HG02973 (cell line): ENCODE measurements around the gene CEP120.
"Not testable (repeated sequence)": the region's sequence is repeated elsewhere in the genome, so short reads cannot be mapped to it uniquely, and the experiment has no call there.

Experiments
- ATAC-seq: cut with Tn5 transposase; IDR thresholded peaks from one replicate; pipeline ENCODE4 v1.9.1; 2021; ENCODE audit warnings: moderate library complexity; ENCODE audit not compliant: unreplicated experiment

Gene CEP120

DNA sequence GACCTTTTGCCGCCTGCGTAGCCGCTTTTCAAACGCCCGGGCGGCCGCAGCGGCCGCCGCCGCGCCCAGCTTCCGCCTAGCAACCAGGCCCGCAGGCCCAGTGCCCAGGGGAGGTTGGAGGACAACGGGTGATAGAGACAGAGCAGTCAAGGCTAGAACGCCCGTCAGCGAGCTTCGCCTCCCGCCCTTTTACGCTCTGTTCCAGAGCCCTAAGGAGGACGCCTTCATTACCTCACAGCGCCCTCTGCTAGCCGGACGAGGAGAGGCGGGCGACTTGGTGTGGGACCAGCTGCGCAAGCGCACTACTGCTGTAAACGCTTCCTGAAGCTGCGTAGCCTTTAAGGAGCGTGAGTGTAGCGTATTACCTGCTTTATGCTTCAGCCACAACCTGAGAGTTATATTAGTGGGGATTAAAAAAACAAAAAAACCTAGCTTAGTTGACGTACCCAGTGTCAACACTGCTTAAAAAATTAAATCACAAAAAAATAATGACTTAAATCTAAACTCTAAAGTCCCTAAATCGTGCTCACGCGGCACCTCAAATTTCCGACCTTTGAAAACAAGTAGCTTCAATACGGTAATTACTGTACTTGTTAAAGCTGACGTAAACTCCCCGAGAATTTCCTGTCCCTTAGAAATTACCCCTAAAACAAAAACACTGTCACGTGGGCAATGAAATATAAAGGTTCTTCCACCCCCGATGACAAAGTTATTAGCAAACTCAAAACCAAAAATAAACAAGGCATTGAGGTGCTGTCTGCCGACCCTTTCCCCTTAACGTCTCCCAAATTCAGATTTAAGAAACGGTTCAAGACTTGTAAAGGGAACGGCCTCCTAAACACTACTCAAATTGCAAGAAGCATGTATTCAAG is at the start of gene CEP120:
Gene CEP120, minus strand, starts transcription at position 126 of the 872 bp plus-strand sequence. CDS start 405 bp downstream, outside the sequence.
- ATAC-seq = peak; percentile 98

DNA sequence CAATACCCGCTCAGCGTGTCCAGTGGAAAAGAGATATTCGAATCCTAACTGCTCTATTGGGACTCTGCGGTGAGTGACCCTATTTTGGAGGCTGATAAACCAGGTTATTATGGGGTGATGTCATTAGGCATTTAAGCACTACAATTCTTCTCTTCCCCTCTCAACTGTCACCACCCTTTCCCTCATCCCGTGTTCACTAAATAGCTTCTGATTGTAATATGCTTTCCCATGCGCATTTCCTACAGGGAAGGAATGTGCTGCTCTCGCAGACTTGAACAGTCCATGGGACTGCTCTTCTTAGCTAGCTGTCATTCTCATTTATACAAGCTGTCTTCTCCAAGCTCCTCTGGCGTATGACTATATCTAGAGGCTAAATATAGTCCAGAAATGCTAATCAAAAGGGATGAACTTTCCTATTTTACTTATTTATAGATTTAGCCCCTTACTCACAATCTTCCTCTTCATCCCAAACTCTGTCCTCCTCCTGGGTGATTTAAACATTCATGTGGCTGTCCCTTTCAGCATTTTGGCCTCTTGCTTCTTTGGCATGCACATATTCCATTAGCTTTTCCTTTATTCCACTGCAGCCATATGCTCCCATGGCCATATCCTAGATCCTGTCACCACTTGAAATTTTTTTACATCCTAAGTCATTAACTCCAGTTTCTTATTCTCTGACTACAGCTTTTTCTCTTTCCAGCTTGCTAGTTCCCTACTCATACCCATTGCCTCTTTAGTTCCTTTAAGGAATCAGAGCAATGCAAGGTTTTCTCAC is 49.1 kb upstream of the CEP120 start:
- ATAC-seq = no peak

DNA sequence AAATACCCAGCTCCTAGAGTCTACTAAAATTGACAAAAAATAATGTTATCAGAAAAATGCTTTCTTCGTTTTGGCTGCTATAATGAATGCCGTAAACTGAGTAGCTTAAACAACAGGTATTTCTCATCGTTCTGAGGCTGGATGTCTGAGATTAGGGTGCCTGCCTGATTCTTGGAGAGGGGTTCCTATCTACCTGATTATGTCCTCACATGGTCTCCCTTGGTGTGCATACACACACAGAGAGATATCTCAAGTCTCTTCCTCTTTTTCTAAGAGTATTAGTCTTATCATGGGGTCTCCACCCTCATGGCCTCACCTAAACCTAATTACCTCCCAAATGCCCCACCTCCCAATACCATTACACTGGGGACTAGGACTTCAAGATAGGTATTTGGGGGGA is 48.2 kb upstream of the CEP120 start:
- no peak for ATAC-seq

DNA sequence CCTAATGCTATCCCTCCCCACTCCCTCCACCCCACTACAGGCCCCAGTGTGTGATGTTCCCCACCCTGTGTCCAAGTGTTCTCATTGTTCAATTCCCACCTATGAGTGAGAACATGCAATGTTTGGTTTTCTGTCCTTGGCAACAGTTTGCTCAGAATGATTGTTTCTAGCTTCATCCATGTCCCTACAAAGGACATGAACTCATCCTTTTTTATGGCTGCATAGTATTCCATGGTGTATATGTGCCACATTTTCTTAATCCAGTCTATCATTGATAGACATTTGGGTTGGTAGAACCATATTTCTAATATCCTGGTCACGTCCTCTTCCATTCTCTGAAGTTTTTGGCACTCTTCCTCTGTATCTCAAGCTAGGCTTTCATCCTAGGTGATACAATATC is 43.6 kb upstream of the CEP120 start:
- ATAC-seq = not testable (repeated sequence)

DNA sequence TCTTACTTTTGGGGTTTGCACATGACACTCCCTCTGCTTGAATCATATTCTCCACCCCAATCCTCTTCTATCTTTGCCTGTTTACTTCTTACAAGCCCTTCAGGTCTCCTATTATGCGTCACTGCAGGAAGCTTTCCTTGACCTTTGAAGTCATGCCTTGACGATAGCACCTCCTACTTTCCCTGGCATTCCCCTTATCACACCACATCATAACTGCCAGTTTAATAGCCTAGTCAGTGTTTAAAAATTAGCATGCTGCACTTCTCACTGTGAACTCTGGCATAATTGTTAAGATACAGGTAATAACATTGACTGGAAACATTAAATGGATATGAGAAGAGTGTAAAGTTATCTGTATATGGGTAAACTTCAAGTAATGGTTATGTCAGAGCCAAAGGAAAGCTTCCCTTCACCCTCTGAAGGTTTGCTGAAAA is 37.1 kb upstream of the CEP120 start:
- no peak for ATAC-seq

DNA sequence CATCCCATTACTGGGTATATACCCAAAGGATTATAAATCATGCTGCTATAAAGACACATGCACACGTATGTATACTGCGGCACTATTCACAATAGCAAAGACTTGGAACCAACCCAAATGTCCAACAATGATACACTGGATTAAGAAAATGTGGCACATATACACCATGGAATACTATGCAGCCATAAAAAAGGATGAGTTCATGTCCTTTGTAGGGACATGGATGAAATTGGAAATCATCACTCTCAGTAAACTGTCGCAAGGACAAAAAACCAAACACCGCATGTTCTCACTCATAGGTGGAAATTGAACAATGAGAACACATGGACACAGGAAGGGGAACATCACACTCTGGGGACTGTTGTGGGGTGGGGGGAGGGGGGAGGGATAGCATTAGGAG is 35.8 kb upstream of the CEP120 start:
- not testable (repeated sequence) for ATAC-seq

DNA sequence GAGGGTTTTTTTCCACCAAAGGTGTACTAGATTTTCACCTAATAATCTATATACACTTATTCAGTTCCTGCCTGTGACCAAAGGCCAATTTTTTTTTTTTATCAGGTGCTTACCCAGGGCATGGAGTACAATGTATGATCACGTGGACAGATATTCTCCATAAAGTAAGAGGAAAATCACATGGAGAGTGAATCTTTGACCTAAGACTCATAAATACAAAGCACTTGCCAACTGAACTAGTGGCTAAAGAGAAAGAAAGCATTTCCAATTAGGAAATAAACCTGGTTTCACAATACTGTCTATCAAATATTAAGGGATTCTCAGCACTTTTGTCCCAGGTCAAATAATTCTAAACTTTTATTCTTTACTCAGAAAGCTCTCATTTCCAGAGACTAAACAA is 33.0 kb upstream of the CEP120 start:
- ATAC-seq = no peak

DNA sequence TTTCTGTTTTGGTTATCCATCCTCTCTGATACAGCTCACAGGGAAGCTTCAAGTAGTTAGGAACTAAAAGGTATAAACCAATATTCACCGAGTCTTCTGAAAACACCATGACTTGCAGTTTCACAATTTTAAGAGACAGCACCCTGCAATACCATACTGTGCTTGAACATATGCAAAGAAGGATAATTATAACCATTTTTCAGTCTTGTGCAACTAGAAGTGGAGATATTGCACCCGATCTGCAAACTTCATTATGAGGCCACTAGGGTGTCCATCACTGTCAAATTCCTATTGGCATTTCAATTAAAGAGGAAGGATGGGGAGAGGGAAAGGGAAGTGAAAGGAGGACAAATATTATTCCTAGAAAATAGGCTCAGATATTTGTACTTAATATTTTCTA is 32.4 kb upstream of the CEP120 start:
- peak; percentile 96 for ATAC-seq

DNA sequence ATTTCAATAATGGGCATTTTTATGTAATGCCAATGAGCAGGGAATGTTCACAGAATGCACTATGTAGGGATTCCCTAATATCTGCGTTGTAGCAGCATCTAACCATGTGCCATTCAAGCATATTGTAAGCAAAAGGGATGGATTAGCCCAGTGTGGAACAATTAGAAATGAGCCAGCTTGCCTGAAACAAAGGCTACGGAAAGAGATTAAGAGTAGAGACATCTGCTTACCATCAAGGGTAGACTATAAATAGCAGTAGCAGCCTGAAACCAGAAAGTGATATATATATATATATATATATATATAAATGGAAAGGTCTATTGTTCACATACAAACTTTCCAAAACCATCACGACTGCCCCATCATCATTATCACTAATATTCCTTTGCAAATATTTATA is 31.9 kb upstream of the CEP120 start:
- peak; percentile 46 for ATAC-seq

DNA sequence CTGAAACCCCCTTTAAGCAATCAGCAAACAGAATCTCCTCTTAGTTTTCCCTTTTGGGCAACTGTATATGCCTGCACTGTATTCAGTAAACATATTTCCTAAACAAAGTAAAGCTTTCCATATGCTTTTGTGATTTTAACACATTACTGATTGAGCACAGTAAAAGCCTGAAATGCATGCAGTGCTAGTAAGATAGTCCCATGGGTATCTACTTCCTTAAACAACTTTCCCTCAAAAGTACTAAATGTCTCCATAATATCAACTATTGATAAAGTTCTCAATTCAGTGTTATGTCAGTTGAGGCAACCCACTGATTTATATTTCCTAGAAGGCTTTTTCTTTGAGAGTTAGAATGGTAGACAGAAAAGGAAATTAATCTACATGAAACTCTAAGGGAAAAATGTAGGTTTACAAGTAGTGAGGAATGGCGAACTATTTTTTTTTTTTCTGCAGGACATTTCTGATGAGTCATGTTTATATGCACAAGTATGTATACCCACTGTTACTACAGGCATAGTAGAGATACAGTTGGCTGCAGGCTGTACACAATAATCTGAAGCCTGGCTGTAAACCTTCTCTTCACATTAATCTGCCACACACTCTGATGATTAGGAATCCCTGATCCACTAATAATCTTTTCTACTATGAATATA is 31.2 kb upstream of the CEP120 start:
- ATAC-seq = no peak

DNA sequence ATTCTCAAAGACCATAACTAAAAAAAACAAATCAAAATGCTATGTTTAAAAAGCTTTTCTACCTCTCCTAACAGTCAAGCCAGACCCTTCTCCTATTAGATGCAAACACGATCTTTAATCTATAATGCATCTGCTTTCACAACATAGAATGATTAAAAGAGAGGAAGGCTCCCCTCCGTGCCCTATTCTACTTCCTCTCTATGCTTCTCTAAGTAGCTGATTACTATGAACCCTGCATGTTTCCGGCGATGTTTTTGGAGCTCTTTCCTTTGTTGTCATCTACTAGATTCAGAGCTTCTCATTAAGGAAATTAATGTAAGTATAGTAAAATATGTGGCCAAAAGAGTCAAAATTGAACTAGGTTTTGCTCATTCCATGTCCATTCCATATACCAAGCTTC is 29.2 kb upstream of the CEP120 start:
- ATAC-seq = no peak

DNA sequence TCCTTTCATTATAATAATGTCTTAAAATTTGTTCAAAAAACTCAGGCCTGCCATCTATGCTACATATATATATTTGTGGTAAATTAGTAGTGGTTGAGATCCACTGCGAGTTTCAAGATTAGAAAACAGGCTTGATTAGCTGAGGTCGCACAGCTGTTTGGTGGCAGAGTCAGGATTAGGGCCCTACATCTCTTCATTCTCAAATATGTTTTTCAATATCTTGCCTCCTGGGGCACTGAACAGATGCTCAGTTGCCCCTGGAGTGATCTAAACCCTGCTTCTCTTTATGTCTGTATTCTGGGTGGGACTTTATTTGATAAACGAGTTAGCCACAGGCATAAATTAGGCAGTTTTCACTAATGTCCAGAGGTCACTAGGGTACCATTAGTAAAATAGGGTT is 27.8 kb upstream of the CEP120 start:
- ATAC-seq = no peak

DNA sequence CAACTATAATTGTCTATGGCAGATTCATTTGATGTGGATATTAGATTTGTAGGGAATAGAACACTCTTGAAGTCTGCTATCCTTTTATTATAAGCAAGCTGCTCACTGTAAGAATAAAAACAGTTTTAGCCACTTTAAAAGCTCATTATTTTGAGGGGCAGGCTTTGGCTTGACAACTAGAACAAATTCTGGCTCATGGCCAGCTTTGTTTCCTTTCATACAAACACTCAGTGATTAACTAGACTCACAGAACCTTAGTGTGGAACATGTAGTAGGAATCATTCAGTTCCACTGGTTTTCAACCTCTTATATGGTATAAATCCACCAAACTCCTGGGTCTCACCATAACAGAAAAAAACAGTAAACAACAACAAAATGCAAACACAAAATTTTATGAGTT is 27.4 kb upstream of the CEP120 start:
- no peak for ATAC-seq

DNA sequence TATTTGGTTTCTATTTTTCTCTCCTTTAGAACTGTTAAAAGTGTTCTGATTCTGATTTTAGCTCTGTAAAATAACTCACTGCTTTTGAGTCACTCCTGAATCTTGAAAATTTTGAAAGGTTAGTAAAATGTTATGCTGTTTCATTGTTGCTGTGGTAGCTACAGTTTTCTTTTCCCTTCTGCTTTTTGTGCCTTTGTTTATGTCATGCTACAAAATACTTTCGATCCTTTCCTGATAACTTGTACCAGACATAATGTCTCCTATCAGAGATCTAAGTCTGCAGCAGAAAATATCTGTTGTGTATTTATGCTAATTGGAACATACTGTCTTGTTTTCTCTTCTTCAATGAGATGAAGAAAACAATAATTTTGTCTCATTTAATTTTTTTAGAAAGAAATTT is 26.9 kb upstream of the CEP120 start:
- no peak for ATAC-seq

DNA sequence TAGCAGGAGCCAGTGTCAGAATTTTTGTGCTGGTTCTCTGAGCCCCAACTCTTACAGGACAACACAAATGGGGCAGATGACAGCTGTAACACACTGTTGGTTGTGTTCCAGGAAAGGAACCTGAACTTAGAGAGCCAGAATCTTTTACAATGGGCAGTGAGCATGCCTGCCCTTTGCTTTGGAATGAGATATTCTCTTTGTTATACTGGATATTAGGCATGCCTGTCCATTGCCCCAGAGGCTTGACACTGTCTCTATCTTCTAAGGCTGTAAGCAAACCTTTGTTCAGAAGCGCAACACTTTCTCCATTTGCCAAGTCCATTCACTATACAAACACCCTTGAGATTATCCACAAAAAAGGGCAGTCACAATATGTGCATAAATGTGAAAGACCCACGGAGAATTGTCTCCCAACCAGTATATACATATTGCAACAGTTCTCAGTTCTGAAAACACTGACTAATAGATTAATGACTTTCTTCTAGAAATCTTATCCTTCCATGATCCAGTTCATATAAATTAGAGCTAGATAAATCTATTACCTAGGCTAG is 26.3 kb upstream of the CEP120 start:
- no peak for ATAC-seq

DNA sequence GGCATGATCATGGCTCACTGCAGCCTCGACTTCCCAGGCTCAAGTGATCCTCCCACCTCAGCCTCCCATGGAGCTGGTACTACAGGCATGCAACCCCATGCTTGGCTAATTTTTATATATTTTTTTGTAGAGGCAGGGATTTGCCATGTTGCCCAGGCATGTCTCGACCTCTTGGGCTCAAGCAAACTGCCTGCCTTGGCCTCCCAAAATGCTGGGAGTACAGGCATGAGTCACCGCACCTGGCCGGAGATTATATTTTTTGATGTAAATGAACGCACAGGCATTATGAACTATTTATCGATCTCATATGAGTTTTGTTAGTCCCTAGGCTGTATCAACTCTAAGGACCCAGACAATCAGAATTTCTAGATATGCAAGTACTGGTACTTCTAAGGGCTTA is 25.5 kb upstream of the CEP120 start:
- no peak for ATAC-seq

DNA sequence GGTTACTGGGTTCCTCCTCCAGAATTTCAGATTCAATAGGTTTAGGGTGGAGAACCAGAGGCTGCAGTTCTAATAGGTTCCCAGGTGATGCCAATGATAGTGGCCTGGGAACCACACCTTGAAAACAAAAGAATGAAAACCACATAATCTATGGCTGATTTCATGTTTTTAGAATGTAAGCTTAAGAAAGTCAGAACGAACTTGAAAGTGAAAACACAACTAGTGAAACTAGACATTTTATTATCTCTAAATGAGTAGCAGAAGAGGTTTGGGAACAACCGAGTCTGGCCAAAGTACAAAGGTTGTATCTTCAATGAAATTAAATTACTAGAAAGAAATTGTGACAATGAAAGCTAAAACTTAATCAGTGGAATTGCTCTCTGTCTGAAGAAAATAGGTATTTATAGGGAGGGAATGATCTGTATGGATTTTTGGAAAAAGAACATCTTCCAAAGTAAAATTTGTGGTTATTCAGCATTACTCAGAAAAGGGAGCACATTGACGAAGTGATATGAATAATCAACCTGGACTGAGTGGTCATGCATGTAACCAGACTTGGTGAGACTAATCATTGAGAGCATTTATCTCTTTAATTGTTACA is 24.9 kb upstream of the CEP120 start:
- ATAC-seq = peak; percentile 83

DNA sequence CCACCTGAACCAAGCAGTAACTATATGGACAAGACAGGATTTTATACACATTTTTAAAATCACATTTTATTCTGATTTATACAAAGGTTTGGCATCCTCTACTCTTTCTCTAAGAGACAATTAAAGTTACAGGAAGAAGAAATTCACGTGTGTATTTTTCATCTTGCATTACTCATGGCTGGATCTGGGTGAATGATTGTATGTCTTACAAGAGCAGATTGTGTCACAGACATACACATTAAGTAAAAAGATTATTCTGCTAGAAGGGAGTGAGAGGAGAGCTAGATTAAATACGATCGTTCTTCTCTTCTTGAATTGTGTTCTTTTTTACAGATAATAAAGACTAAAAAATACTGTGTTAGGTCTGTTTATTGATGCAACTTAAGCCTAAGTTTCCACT is 20.8 kb upstream of the CEP120 start:
- no peak for ATAC-seq

DNA sequence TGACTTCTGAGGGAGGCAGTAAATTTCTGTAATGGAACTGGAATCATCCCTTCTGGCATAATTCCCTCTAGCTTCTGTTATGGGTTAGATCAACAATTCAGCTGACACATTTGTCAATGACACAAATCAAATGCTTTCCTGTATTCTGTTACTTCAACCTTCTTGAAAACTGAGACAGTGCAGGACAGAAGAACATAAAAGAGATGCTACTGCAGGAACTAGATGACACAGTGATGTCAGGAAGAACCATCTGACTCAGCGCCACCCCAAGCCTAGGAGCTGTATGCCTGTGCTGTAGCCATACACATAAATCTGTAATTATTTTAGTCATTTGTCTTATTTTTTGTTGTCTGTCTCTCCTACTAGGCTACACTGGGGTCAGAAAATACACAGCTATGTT is 18.2 kb upstream of the CEP120 start:
- ATAC-seq = peak; percentile 52

DNA sequence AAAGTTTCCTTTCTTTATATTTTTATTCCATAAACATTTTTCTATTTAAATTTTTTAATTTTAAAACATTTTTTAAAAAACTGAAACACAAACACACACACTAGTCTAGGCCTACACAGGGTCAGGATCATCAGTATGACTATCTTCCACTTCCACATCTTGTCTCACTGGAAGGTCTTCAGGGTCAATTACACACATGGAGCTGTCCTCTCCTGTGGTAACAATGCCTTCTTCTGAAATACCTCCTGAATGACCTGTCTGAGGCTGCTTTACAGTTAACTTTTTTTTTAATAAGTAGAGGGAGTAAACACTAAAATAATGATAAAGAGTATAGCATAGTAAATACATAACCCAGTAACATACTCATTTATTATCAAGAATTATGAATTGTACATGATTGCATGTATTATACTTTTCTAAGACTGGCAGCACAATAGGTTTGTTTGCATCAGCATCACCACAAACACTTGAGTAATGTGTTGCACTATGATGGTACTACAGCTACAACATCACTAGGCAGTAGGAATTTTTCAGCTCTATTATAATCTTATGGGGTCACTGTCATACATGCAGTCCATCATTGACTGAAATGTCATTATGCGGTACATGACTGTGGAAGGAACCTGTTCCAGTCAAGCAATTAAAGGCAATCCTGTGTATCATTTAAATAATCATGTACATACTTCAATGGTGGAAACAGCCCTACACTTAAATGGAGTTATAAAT is 17.4 kb upstream of the CEP120 start:
- no peak for ATAC-seq
